A549 (cell line): ENCODE measurements around the gene FOXP1. TPM values are rescaled to one million over a fixed set of nuclear protein-coding genes. Genes with fewer than 3 reads are reported as not detected.

ENCODE experiments used
- ATAC-seq, 2 experiments: fragments of 200-7000 bp in 1 of 2; fragments of >200 bp in 1 of 2; cut with Nextera tagmentation in 1 of 2; cut with Tn5 transposase in 1 of 2; 3 replicates each; pipeline versions ENCODE4 v1.8.0 to v1.9.1; 2018 to 2020; ENCODE audit warnings: mild to moderate bottlenecking in 1 of 2, moderate library complexity in 1 of 2
- CTCF ChIA-PET: fragments of 300-600 bp; sonication (Branson Sonifier 250); formaldehyde crosslinking; extraction: SDS; loops from one replicate; lab custom pipeline; 2021; ENCODE audit warnings: antibody characterized with exemption, inconsistent platforms; lab: Yijun Ruan, JAX
- POLR2A ChIA-PET: fragments of 350-600 bp; formaldehyde crosslinking; extraction: SDS; loops from one replicate; lab custom pipeline; 2021; ENCODE audit warnings: antibody characterized with exemption, inconsistent platforms; lab: Yijun Ruan, JAX
- DNase-seq, 2 experiments: peaks; one replicate each; pipeline versions ENCODE4 v3.0.0 to v3.0.0-alpha.2; 2011 to 2016; ENCODE audit warnings: low read depth in 1 of 2, low spot score in 1 of 2
- FAIRE-seq: peaks from 2 replicates; lab custom pipeline; 2011; peaks lifted over from hg19 to GRCh38; lab: Jason Lieb, UNC
- H3K27ac ChIP-seq, 2 experiments: fragments of >200 bp; sonication (Bioruptor Twin); formaldehyde crosslinking; 3 replicates each; pipeline ENCODE4 v1.5.1; 2016 to 2017
- H3K4me1 ChIP-seq: fragments of >200 bp; sonication (Bioruptor Twin); formaldehyde crosslinking; 3 replicates; pipeline ENCODE4 v1.6.1; 2016
- H3K4me2 ChIP-seq: fragments of >200 bp; sonication (Bioruptor Twin); formaldehyde crosslinking; 3 replicates; pipeline ENCODE4 v1.6.1; 2016
- H3K4me3 ChIP-seq: fragments of >200 bp; sonication (Bioruptor Twin); formaldehyde crosslinking; 3 replicates; pipeline ENCODE4 v1.5.1; 2016
- H3K9me3 ChIP-seq: fragments of >200 bp; sonication (Bioruptor Twin); formaldehyde crosslinking; 3 replicates; pipeline ENCODE4 v1.6.1; 2016
- ATOH8 ChIP-seq: fragments of 250-450 bp; sonication (Bioruptor Pico); IDR thresholded peaks from 2 replicates; pipeline ENCODE4 v1.5.0; 2020; ENCODE audit warnings: low read depth, mild to moderate bottlenecking, moderate library complexity
- CBX8 ChIP-seq: fragments of 200-600 bp; sonication (generic); IDR thresholded peaks from 2 replicates; pipeline ENCODE4 v1.6.1; 2016
- CEBPB ChIP-seq, 2 experiments: fragments of >200 bp in 1 of 2; sonication (Bioruptor Twin) in 1 of 2; formaldehyde crosslinking in 1 of 2; IDR thresholded peaks; 2 replicates each; pipeline ENCODE4 v1.6.1; 2012 to 2016
- ELK1 ChIP-seq: fragments of 150-350 bp; IDR thresholded peaks from 2 replicates; pipeline ENCODE4 v1.6.1; 2014; ENCODE audit warnings: low read depth, mild to moderate bottlenecking, low read length
- FOSL2 ChIP-seq, 2 experiments: fragments of 450-650 bp in 1 of 2; fragments of >200 bp in 1 of 2; sonication (Bioruptor Twin) in 1 of 2; formaldehyde crosslinking; IDR thresholded peaks; 2 replicates each; pipeline versions ENCODE4 v1.5.0 to v1.6.1; 2016 to 2020; ENCODE audit warnings: mild to moderate bottlenecking in 1 of 2, moderate library complexity in 1 of 2
- FOXS1 ChIP-seq: fragments of 250-450 bp; sonication (Bioruptor Pico); IDR thresholded peaks from 2 replicates; pipeline ENCODE4 v1.5.0; 2020; ENCODE audit warnings: mild to moderate bottlenecking, moderate library complexity
- HMGXB4 ChIP-seq: fragments of 250-450 bp; sonication (Bioruptor Pico); IDR thresholded peaks from 2 replicates; pipeline ENCODE4 v1.5.0; 2021; ENCODE audit warnings: mild to moderate bottlenecking, moderate library complexity, borderline replicate concordance
- HOXA7 ChIP-seq: fragments of 250-450 bp; sonication (Bioruptor Pico); IDR thresholded peaks from 2 replicates; pipeline ENCODE4 v1.5.0; 2020; ENCODE audit warnings: mild to moderate bottlenecking, moderate library complexity
- JUNB ChIP-seq: fragments of >200 bp; sonication (Bioruptor Twin); formaldehyde crosslinking; IDR thresholded peaks from 2 replicates; pipeline ENCODE4 v1.6.1; 2016
- MAFK ChIP-seq: fragments of 450-650 bp; IDR thresholded peaks from 2 replicates; pipeline ENCODE4 v1.6.1; 2014; ENCODE audit not compliant: partially characterized antibody
- MAZ ChIP-seq: fragments of 150-350 bp; IDR thresholded peaks from 2 replicates; pipeline ENCODE4 v1.6.1; 2014; ENCODE audit warnings: antibody characterized with exemption, low read depth, low read length, borderline replicate concordance
- MYC ChIP-seq: IDR thresholded peaks from 2 replicates; pipeline ENCODE4 v1.6.1; 2012; ENCODE audit warnings: mild to moderate bottlenecking, inconsistent platforms, low read length, improper control_type of control experiment, borderline replicate concordance
- POLR2A ChIP-seq: IDR thresholded peaks from 2 replicates; pipeline ENCODE4 v1.6.1; 2012; ENCODE audit warnings: mild to moderate bottlenecking, low read length
- POLR2AphosphoS2 ChIP-seq: conservative IDR thresholded peaks from 2 replicates; pipeline ENCODE4 v1.6.1; 2012; ENCODE audit warnings: low read length, improper control_type of control experiment, inconsistent platforms
- RARB ChIP-seq: fragments of 250-450 bp; sonication (Bioruptor Pico); IDR thresholded peaks from 2 replicates; pipeline ENCODE4 v1.8.0; 2021; ENCODE audit warnings: mild to moderate bottlenecking, moderate library complexity
- RCOR1 ChIP-seq: fragments of 150-350 bp; IDR thresholded peaks from 2 replicates; pipeline ENCODE4 v1.6.1; 2014; ENCODE audit warnings: antibody characterized with exemption, low read length, low read depth
- SREBF2 ChIP-seq: fragments of 450-650 bp; IDR thresholded peaks from 2 replicates; pipeline ENCODE4 v1.6.1; 2014; ENCODE audit warnings: mild to moderate bottlenecking, moderate library complexity
- TP53 ChIP-seq: fragments of 250-450 bp; sonication (Bioruptor Pico); IDR thresholded peaks from 2 replicates; pipeline ENCODE4 v1.5.0; 2021; ENCODE audit warnings: mild to moderate bottlenecking, moderate library complexity
- USF2 ChIP-seq: fragments of 450-650 bp; IDR thresholded peaks from 2 replicates; pipeline ENCODE4 v1.6.1; 2014; ENCODE audit warnings: antibody characterized with exemption
- ZFP36 ChIP-seq: fragments of 450-650 bp; IDR thresholded peaks from 2 replicates; pipeline ENCODE4 v1.6.1; 2014; ENCODE audit warnings: borderline replicate concordance; ENCODE audit not compliant: partially characterized antibody
- ZNF302 ChIP-seq: fragments of 250-450 bp; sonication (Bioruptor Pico); IDR thresholded peaks from 2 replicates; pipeline ENCODE4 v1.9.0; 2021; ENCODE audit warnings: inconsistent platforms, mild to moderate bottlenecking, moderate library complexity
- WGBS: methylation state at CpG from one replicate; pipeline ENCODE4 v1.1.6; 2017; ENCODE audit errors: missing lambda C conversion rate; 5-methylcytosine and 5-hydroxymethylcytosine counted together
- polyA plus RNA-seq, 4 experiments: library from polyadenylated mRNA; depleted of rRNA in 3 of 4; stranded (reverse); fragments of >200 nt; fragmentation: RNase III in 1 of 4; extraction: RNeasy Plus Mini Kit Qiagen cat#74134 plus additional on column Dnase treatment in 1 of 4; gene quantifications; 2 replicates in 3 of 4; 3 replicates in 1 of 4; pipeline ENCODE4 v1.2.3, GENCODE V29; 2011 to 2017
- small RNA-seq, 6 experiments: library from RNA; depleted of rRNA; stranded (forward); fragments of <200 nt; gene quantifications; one replicate each; pipeline ENCODE3, GENCODE V24; 2012

Gene FOXP1
- polyA plus RNA-seq, 2 of the 4 experiments (the other 2 are of a cell fraction), result 12.8 to 13.9 TPM

GRCh38 chr3:70911719-70912118 lies 671.8 kb downstream of the FOXP1 start:
- CTCF ChIA-PET, result no interaction called here

GRCh38 chr3:70905491-70905890 lies 678.0 kb downstream of the FOXP1 start:
- ChIA-PET POLR2A (no interaction called here), CTCF (no interaction called here)
- TF ChIP-seq HMGXB4 (CRISPR knock-in tag), result no peak
- no peak for TF ChIP-seq ZFP36
- no peak for TF ChIP-seq ELK1
- no peak for TF ChIP-seq MYC
- no peak for TF ChIP-seq RCOR1
- TF ChIP-seq HOXA7, result no peak
- no peak for TF ChIP-seq POLR2A
- no peak for TF ChIP-seq FOXS1 (CRISPR knock-in tag)
- TF ChIP-seq MAZ, result no peak
- no peak for TF ChIP-seq ATOH8 (CRISPR knock-in tag)
- no peak for TF ChIP-seq MAFK
- no peak for TF ChIP-seq CBX8
- TF ChIP-seq JUNB, result no peak
- Histone ChIP-seq H3K27ac (no peak overlapping the region), H3K9me3 (0 out of 3 replicates have a peak, but pooled peaks cover 2% of the 10 kb centered on the region), H3K4me3 (no peak overlapping the region), H3K4me1 (no peaks in the 10 kb centered on the region), H3K4me2 (no peak overlapping the region)
- DNase-seq (no peak), ATAC-seq (no peak), FAIRE-seq (no peak)
- WGBS, result 75% methylated on average over 11 of the region's 11 CpGs

More at GRCh38 chr3:70911719-70912118, 671.8 kb downstream of the FOXP1 start:
- TF ChIP-seq MAZ, result no peak
- TF ChIP-seq SREBF2, result no peak
- no peak for TF ChIP-seq CEBPB (IDR thresholded peaks at IDR 0.05)
- TF ChIP-seq RARB (CRISPR knock-in tag), result no peak
- no peak for TF ChIP-seq TP53
- no peak for TF ChIP-seq ZNF302 (CRISPR knock-in tag)
- TF ChIP-seq FOSL2 (IDR thresholded peaks at IDR 0.05), result no peak
- TF ChIP-seq FOSL2 (CRISPR knock-in tag; IDR thresholded peaks at IDR 0.05), result no peak
- no peak for TF ChIP-seq MYC
- TF ChIP-seq POLR2AphosphoS2, result no peak
- no peak for TF ChIP-seq USF2
- no peak for TF ChIP-seq HOXA7
- DNase-seq (no peak), ATAC-seq (no peak), FAIRE-seq (no peak)
- POLR2A ChIA-PET, result no interaction called here
- no peak overlapping the region for H3K4me2 ChIP-seq
- H3K9me3 ChIP-seq, result no peaks in the 10 kb centered on the region
- H3K4me1 ChIP-seq, result no peaks in the 10 kb centered on the region
- H3K4me3 ChIP-seq, result no peak overlapping the region
- H3K27ac ChIP-seq, result no peak overlapping the region
- 31% methylated on average over 5 of the region's 5 CpGs for WGBS

Small RNA genes lying within 50 kb of the gene (small RNA-seq; reads per million reads assigned to genes)
- gene MIR1284, result 0 to 13.7 (median 7.8) reads per million in 6 experiments

Other genes with a start within 250 kb of the FOXP1 start
- 4.6 and 5.5 TPM in 2 replicates for gene EIF4E3, start 141.7 kb upstream of the FOXP1 start, polyA plus RNA-seq (2011; rRNA removed)
- 2.3 to 2.8 TPM (median 2.7 TPM) in 3 replicates for gene EIF4E3, start 141.7 kb upstream of the FOXP1 start, polyA plus RNA-seq (2017; fragmentation: RNase III; extraction: RNeasy Plus Mini Kit Qiagen cat#74134 plus additional on column Dnase treatment)
- gene GPR27, start 170.1 kb upstream of the FOXP1 start, polyA plus RNA-seq (2011; rRNA removed), result 1.1 and 1.7 TPM in 2 replicates
- gene GPR27, start 170.1 kb upstream of the FOXP1 start, polyA plus RNA-seq (2017; fragmentation: RNase III; extraction: RNeasy Plus Mini Kit Qiagen cat#74134 plus additional on column Dnase treatment), result 1.6 to 1.7 TPM (median 1.7 TPM) in 3 replicates
- not detected in 2 replicates for gene PROK2, start 201.4 kb upstream of the FOXP1 start, polyA plus RNA-seq (2011; rRNA removed)
- gene PROK2, start 201.4 kb upstream of the FOXP1 start, polyA plus RNA-seq (2017; fragmentation: RNase III; extraction: RNeasy Plus Mini Kit Qiagen cat#74134 plus additional on column Dnase treatment), result not detected in 3 replicates